NCI-H526 treated with DMSO at 0.1 percent for 48 hours (cell line): ENCODE results near the gene SNX11.

Experiments
- DNase-seq: peaks from one replicate; lab custom pipeline; 2025; lab: John Stamatoyannopoulos, UW

The SNX11 gene

DNA sequence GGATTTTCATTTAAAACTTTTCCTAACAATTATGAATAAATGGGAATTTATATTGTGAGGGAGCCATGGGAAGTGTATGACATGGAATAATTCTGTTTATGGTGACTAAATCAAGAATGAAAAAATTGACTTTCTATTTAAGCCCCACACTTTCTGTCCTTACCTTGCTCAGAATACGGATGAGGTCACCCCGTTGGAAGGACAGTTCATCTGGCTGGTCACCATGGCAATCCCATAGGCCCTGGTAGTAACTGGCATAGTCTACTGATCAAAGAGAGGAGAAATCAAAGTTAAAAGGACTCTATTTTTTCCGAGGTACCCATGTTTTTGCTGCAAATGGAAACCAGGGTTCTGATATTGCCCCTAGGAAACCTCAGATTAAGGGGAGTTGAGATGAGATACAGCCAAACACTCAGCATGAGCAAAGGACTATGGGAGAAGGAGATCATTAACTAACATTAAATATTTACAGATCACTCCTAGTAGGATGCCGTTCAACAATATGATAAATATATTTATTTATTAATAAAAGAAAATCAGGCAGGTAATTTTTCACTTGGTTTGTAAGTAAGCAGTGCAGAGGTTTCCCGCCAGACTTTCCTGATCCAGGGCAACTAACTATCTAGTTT is 54.9 kb downstream of the SNX11 start:
- DNase-seq: no peak

DNA sequence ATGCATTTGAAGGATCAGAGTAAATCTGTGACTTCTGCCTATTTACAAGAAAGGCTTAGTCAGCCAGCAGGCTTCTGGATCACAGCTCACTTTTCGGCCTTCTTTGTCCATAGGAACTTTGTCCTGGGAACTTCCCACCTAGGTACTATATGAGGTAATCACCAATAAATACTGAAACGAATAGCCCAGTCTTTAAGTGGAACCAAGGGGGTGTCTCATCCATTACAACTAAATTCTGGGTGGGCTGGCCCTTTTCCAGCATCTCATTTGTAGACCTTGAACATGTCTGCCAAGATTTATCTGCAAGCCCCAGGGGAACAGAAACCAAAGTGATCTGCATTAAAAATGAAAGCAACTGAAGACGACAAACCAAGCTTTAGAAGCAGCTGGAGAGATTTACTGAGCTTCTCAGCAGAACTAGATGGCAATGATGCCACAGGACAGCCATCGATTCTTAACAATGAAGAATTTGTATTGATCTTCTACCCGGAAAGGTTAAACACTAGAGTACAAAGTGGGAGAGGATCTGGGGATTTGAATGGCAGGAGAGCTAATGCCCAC is 55.5 kb downstream of the SNX11 start:
- no peak for DNase-seq

DNA sequence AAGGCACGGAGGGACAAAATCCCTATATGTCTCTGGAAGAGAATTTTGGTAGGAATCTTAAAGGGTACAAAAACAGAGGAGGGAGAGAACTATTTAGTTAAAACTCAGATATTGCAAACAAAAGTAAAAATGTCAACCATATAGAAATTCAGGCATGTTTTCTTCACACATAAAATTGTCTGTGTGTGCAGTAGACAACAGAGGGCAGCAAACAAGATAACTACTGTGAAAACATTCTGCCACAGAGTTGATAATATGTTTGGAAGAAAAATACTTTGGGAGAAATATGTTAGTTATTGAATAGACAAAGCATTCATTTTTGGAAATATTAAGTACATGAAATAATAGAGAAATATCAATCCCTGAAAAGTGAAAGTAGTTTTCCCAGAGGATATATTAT is 56.2 kb downstream of the SNX11 start:
- no peak for DNase-seq

DNA sequence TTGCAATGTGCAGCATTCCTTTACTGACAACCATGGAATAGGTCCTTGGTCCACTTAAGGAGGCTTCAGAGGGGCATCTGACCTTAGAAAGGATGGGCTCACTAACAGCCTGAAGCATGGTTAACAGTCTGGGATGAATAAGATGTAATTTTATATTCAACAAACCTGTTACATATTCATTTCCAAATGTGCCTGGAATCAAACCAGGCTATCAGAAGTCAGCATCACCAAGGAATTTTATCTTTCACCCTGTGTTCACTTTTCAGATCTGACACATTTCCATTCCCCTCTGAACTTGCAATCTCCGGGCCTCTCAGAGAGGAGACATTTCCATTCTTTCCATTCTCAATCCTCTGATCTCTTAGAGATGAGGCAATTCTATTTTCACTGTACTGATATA is 62.4 kb downstream of the SNX11 start:
- no peak for DNase-seq
